Mammary epithelial cell (primary cell): Measurements from ENCODE around the gene CORO2B.

Experiments
- CTCF ChIP-seq, 2 donors: IDR thresholded peaks in 1 of 2; conservative IDR thresholded peaks in 1 of 2; 2 replicates each; pipeline ENCODE4 v1.5.1; 2011 to 2012; ENCODE audit warnings: inconsistent platforms in 2 of 2, low read length in 2 of 2, mild to moderate bottlenecking in 2 of 2, control low read depth in 1 of 2, low read depth in 1 of 2; ENCODE audit not compliant: insufficient read depth in 1 of 2; ENCODE audit errors: extremely low read depth in 1 of 2
- EZH2 ChIP-seq: IDR thresholded peaks from 2 replicates; pipeline ENCODE4 v1.6.1; 2012; ENCODE audit warnings: low read length, inconsistent platforms, borderline replicate concordance

- TF ChIP-seq CTCF (conservative IDR thresholded peaks at IDR 0.05 in 1 of 2, IDR thresholded peaks at IDR 0.05 in 1 of 2; ENCODE audit: extremely low read depth in 1 of 2, insufficient read depth in 1 of 2, low read depth in 1 of 2, low read length in 2 of 2) (no peak), EZH2 (no peak)
Observed at GRCh38 chr15:68706931-68707330, 128.1 kb downstream of the CORO2B start.
